HG03196 (cell line): ENCODE data around the gene SPACA6.
"Not testable (repeated sequence)": the region's sequence is repeated elsewhere in the genome, so short reads cannot be mapped to it uniquely, and the experiment has no call there.

Experiments
- ATAC-seq: cut with Tn5 transposase; IDR thresholded peaks from one replicate; pipeline ENCODE4 v1.9.1; 2021; ENCODE audit not compliant: unreplicated experiment

SPACA6 gene

GRCh38 chr19:51693260-51693659 is at the start of gene SPACA6:
TSS of gene SPACA6 (plus strand) at chr19:51693330. CDS start at chr19:51693527, 197 bp downstream.
- no peak for ATAC-seq

DNA sequence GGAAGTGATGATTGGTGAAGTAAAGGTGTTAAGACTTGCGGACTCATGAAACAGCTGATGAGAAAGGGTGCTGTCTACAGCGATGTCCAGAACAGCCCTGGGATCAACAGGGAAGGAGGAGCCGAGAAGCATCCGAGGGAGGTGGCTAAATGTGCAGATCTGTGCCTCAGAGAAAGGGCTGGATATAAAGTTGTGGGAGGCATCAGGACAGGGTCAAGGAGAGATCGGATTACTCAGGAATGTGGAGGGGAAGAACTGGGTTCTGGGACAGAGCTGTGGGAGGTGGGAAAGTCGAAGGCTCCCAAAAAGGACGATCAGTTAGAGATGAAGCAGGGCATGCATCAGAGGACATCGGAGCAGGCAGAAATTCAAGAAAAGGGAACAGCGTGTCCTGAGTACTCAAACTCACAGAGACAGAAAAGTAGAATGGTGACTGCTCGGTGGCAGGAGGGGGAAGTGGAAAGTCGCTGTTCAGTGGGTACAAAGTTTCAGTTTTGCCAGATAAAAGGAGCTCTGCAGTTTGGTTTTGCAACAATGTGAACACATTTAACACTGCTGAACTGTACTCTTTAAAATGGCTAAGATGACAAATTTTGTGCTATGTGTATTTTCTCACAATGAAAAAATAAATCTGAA is 48.4 kb upstream of the SPACA6 start:
- ATAC-seq, result no peak

GRCh38 chr19:51646730-51647129 is 46.4 kb upstream of the SPACA6 start, which contains the start of gene SIGLEC14:
TSS of gene SIGLEC14 (minus strand) at chr19:51646825. CDS start at chr19:51646759, 66 bp downstream.
- ATAC-seq, result not testable (repeated sequence)

- ATAC-seq, result no peak
These were observed 45.8 kb upstream of the SPACA6 start for GRCh38 chr19:51647318-51647717.

- ATAC-seq, result no peak
These were observed 41.8 kb upstream of the SPACA6 start for GRCh38 chr19:51651216-51651846.

GRCh38 chr19:51652266-51652665 is 40.9 kb upstream of the SPACA6 start:
- no peak for ATAC-seq

GRCh38 chr19:51653162-51653561 is 40.0 kb upstream of the SPACA6 start:
- no peak for ATAC-seq

GRCh38 chr19:51654783-51655182 is 38.3 kb upstream of the SPACA6 start:
- ATAC-seq, result no peak

- no peak for ATAC-seq
These were observed 32.0 kb upstream of the SPACA6 start for GRCh38 chr19:51660975-51661600.

GRCh38 chr19:51663650-51664049 is 29.5 kb upstream of the SPACA6 start:
- ATAC-seq, result no peak

- ATAC-seq, result no peak
These were observed 29.0 kb upstream of the SPACA6 start for GRCh38 chr19:51664131-51664530.

DNA sequence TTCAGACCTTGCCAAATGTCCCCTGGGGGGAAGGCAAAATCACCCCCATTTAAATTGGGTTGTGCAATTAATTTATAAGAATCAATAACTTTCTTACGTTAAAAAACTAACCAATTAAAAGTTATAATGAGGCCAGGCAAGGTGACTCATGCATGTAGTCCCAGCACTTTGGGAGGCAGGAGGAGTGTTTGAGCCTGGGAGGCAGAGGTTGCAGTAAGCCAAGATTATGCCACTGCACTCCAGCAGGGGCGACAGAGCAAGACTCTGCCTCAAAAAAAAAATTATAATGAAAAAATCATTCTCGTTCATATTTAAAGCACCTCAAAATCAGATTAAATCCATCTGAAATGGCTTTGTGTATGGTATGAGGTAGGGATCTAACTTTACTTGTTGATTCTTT is 28.1 kb upstream of the SPACA6 start:
- no peak for ATAC-seq

- no peak for ATAC-seq
These were observed 24.9 kb upstream of the SPACA6 start for GRCh38 chr19:51668216-51668615.

DNA sequence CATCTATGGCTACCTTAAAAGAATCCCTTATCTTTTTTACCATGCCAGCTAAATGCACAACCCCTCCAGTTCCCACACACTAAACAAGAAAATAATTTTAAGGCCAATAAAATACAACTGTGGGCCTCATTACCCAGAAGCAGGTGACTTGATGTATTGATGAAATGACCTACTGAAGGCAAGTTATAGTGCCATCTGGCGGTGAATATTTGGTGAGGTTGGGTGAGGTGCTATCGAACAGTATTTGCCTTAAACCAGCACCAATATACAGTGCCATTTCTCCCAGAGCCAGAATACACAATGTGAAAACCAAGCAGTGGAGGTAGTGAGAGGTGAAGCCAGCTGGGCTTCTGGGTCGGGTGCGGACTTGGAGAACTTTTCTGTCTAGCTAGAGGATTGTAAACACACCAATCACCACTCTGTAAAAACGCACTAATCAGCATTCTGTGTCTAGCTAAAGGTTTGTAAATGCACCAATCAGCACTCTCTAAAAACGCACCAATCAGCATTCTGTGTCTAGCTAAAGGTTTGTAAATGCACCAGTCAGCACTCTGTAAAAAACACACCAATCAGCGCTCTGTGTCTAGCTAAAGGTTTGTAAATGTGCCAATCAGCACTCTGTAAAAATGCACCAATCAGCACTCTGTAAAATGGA is 17.1 kb upstream of the SPACA6 start:
- ATAC-seq, result not testable (repeated sequence)

- ATAC-seq, result no peak
These were observed 16.5 kb upstream of the SPACA6 start for GRCh38 chr19:51676566-51677083.

GRCh38 chr19:51680474-51680873 is 12.7 kb upstream of the SPACA6 start:
- no peak for ATAC-seq

- ATAC-seq, result no peak
These were observed 11.7 kb upstream of the SPACA6 start for GRCh38 chr19:51681286-51681941.

GRCh38 chr19:51686171-51686570 is 7.0 kb upstream of the SPACA6 start:
- ATAC-seq, result no peak

GRCh38 chr19:51687791-51688670 is 5.1 kb upstream of the SPACA6 start:
- ATAC-seq, result no peak
